Measurements from ENCODE around the gene ACAA1.
"Not testable (repeated sequence)": the region's sequence is repeated elsewhere in the genome, so short reads cannot be mapped to it uniquely, and the experiment has no call there.

The ACAA1 gene

GRCh38 chr3:38134517-38135143 is 2.3 kb downstream of the ACAA1 start:
- DNase-seq (ENCODE audit: low read depth) = not testable (repeated sequence)

GRCh38 chr3:38133557-38134405 is 3.1 kb downstream of the ACAA1 start:
- DNase-seq (ENCODE audit: low read depth) = no peak

- no peak for DNase-seq (ENCODE audit: low read depth)
Measured at GRCh38 chr3:38133209-38133556, 3.7 kb downstream of the ACAA1 start.

- no peak for DNase-seq (ENCODE audit: low read depth)
Measured at GRCh38 chr3:38131621-38132369, 5.1 kb downstream of the ACAA1 start.

- no peak for DNase-seq (ENCODE audit: low read depth)
Measured at GRCh38 chr3:38130631-38131065, 6.3 kb downstream of the ACAA1 start.

GRCh38 chr3:38129058-38129457 is 7.9 kb downstream of the ACAA1 start:
- no peak for DNase-seq (ENCODE audit: low read depth)

- no peak for DNase-seq (ENCODE audit: low read depth)
Measured at GRCh38 chr3:38128303-38128655, 8.6 kb downstream of the ACAA1 start.

GRCh38 chr3:38127611-38128302 is 9.2 kb downstream of the ACAA1 start:
- no peak for DNase-seq (ENCODE audit: low read depth)

- DNase-seq (ENCODE audit: low read depth) = no peak
Measured at GRCh38 chr3:38126121-38126892, 10.6 kb downstream of the ACAA1 start.

- no peak for DNase-seq (ENCODE audit: low read depth)
Measured at GRCh38 chr3:38125305-38126120, 11.4 kb downstream of the ACAA1 start.

- no peak for DNase-seq (ENCODE audit: low read depth)
Measured at GRCh38 chr3:38124324-38125122, 12.4 kb downstream of the ACAA1 start.

- no peak for DNase-seq (ENCODE audit: low read depth)
Measured at GRCh38 chr3:38122712-38123290, 14.1 kb downstream of the ACAA1 start.

- DNase-seq (ENCODE audit: low read depth) = no peak
Measured at GRCh38 chr3:38121832-38122461, 15.0 kb downstream of the ACAA1 start.

GRCh38 chr3:38121451-38121831 is 15.5 kb downstream of the ACAA1 start:
- DNase-seq (ENCODE audit: low read depth) = no peak

GRCh38 chr3:38120693-38121450 is 16.1 kb downstream of the ACAA1 start:
- no peak for DNase-seq (ENCODE audit: low read depth)

- no peak for DNase-seq (ENCODE audit: low read depth)
Measured at GRCh38 chr3:38119821-38120692, 16.9 kb downstream of the ACAA1 start.

- DNase-seq (ENCODE audit: low read depth) = no peak
Measured at GRCh38 chr3:38119248-38119544, 17.7 kb downstream of the ACAA1 start.

Data from non-pigmented ciliary epithelial cell (primary cell).